ENCODE results near the gene GLB1L2.

GLB1L2 gene

GRCh38 chr11:134367781-134368180, 36.0 kb downstream of the GLB1L2 start:
- no peak for TF ChIP-seq ESRRG (CRISPR knock-in tag; IDR thresholded peaks at IDR 0.05)
- no peak for TF ChIP-seq GLIS3 (CRISPR knock-in tag; IDR thresholded peaks at IDR 0.05)
- no peak for TF ChIP-seq ZC3H10 (CRISPR knock-in tag; IDR thresholded peaks at IDR 0.05)
- TF ChIP-seq CSRNP3 (CRISPR knock-in tag; IDR thresholded peaks at IDR 0.05) = no peak
- TF ChIP-seq ARNTL (CRISPR knock-in tag; IDR thresholded peaks at IDR 0.05; ENCODE audit: borderline replicate concordance, low read depth) = no peak
- TF ChIP-seq PPARA (CRISPR knock-in tag; IDR thresholded peaks at IDR 0.05; ENCODE audit: borderline replicate concordance) = no peak
- TF ChIP-seq ZFP30 (CRISPR knock-in tag; IDR thresholded peaks at IDR 0.05) = no peak
- no peak for TF ChIP-seq ISL1 (CRISPR knock-in tag; IDR thresholded peaks at IDR 0.05)
- no peak for TF ChIP-seq ZNF8 (CRISPR knock-in tag; IDR thresholded peaks at IDR 0.05)
- TF ChIP-seq TCF4 (CRISPR knock-in tag; IDR thresholded peaks at IDR 0.05; ENCODE audit: borderline replicate concordance) = no peak
- no peak for TF ChIP-seq SNAI2 (CRISPR knock-in tag; IDR thresholded peaks at IDR 0.05)
- TF ChIP-seq PATZ1 (CRISPR knock-in tag; IDR thresholded peaks at IDR 0.05; ENCODE audit: borderline replicate concordance) = no peak
- no peak for TF ChIP-seq ZFP3 (CRISPR knock-in tag; IDR thresholded peaks at IDR 0.05)
- no peak for TF ChIP-seq ZNF565 (CRISPR knock-in tag; conservative IDR thresholded peaks at IDR 0.05; ENCODE audit: low read depth)
- TF ChIP-seq TOX (CRISPR knock-in tag; IDR thresholded peaks at IDR 0.05; ENCODE audit: borderline replicate concordance) = no peak
- ATAC-seq = no peak

- ATAC-seq = no peak
- TF ChIP-seq TOX (CRISPR knock-in tag; IDR thresholded peaks at IDR 0.05; ENCODE audit: borderline replicate concordance) (no peak), ESRRG (CRISPR knock-in tag; IDR thresholded peaks at IDR 0.05) (no peak), TCF4 (CRISPR knock-in tag; IDR thresholded peaks at IDR 0.05; ENCODE audit: borderline replicate concordance) (no peak), RARB (CRISPR knock-in tag; IDR thresholded peaks at IDR 0.05) (no peak), CSRNP3 (CRISPR knock-in tag; IDR thresholded peaks at IDR 0.05) (no peak), OSR1 (CRISPR knock-in tag; IDR thresholded peaks at IDR 0.05) (no peak), TSHZ2 (CRISPR knock-in tag; IDR thresholded peaks at IDR 0.05) (no peak)
Measured at GRCh38 chr11:134369656-134370525, 38.1 kb downstream of the GLB1L2 start.

- no peak for ATAC-seq
- TF ChIP-seq TOX (CRISPR knock-in tag; IDR thresholded peaks at IDR 0.05; ENCODE audit: borderline replicate concordance) = no peak
- TF ChIP-seq ARNTL (CRISPR knock-in tag; IDR thresholded peaks at IDR 0.05; ENCODE audit: borderline replicate concordance, low read depth) = no peak
- TF ChIP-seq ZNF565 (CRISPR knock-in tag; conservative IDR thresholded peaks at IDR 0.05; ENCODE audit: low read depth) = no peak
- TF ChIP-seq BACH2 (CRISPR knock-in tag; IDR thresholded peaks at IDR 0.05; ENCODE audit: borderline replicate concordance) = no peak
- TF ChIP-seq SNAI2 (CRISPR knock-in tag; IDR thresholded peaks at IDR 0.05) = no peak
- TF ChIP-seq OSR1 (CRISPR knock-in tag; IDR thresholded peaks at IDR 0.05) = no peak
- TF ChIP-seq ZFP30 (CRISPR knock-in tag; IDR thresholded peaks at IDR 0.05) = no peak
- no peak for TF ChIP-seq ZC3H10 (CRISPR knock-in tag; IDR thresholded peaks at IDR 0.05)
- TF ChIP-seq RARB (CRISPR knock-in tag; IDR thresholded peaks at IDR 0.05) = no peak
- TF ChIP-seq CSDC2 (CRISPR knock-in tag; IDR thresholded peaks at IDR 0.05) = no peak
- TF ChIP-seq PPARA (CRISPR knock-in tag; IDR thresholded peaks at IDR 0.05; ENCODE audit: borderline replicate concordance) = no peak
- TF ChIP-seq ZNF8 (CRISPR knock-in tag; IDR thresholded peaks at IDR 0.05) = no peak
Measured at GRCh38 chr11:134370526-134371435, 39.0 kb downstream of the GLB1L2 start.

Data from SK-N-SH treated with all-trans-retinoic acid at 6 μM for 48 hours (cell line).